Peyer's patch (tissue), 4 donors: ENCODE results near the gene AICDA.

Experiments used
- CTCF ChIP-seq, 6 experiments: fragments of 450-650 bp in 4 of 6; fragments of 200-600 bp in 2 of 6; sonication (generic) in 1 of 6; IDR thresholded peaks; one replicate each; pipeline ENCODE4 v1.5.1; 2017 to 2019; ENCODE audit warnings: antibody characterized with exemption in 6 of 6, mild to moderate bottlenecking in 3 of 6, moderate library complexity in 1 of 6
- POLR2A ChIP-seq, 2 donors: fragments of 450-650 bp; IDR thresholded peaks; one replicate each; pipeline ENCODE4 v1.5.1; 2017; ENCODE audit warnings: antibody characterized with exemption in 2 of 2, mild to moderate bottlenecking in 2 of 2, moderate library complexity in 2 of 2

DNA sequence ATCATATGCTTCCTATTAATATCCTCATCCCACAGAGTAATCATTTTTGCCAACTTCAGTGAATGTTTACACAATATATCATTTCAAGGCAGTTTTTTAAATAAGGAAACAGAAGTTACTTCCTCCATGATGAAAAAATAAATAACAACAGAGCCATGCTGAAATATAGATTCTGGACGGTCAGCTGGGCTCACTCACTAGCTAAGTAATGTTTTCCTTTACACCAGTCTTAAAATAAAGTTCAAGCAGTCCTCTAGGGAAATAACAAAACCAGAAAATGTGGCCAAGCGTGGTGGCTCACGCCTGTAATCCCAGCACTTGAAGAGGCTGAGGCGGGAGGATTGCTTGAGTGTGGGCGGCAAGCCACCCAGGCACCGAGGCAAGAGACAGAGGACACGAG is 28.7 kb downstream of the AICDA start:
- TF ChIP-seq CTCF (IDR thresholded peaks at IDR 0.05) (no peak), POLR2A (IDR thresholded peaks at IDR 0.05) (no peak)
